ENCODE results near the gene OR51D1.

GRCh38 chr11:4654635-4655369 is 17.5 kb downstream of the OR51D1 start:
- no peak for TF ChIP-seq CTCF (IDR thresholded peaks at IDR 0.05; ENCODE audit: poor library complexity)
- no peak for TF ChIP-seq EZH2 (IDR thresholded peaks at IDR 0.05; ENCODE audit: borderline replicate concordance)

Data from hepatocyte (in vitro differentiated cells).